SKM-1 treated with dmso at 0.1 percent for 144 hours (cell line): ENCODE results near the gene NAA38.
"Not testable (repeated sequence)": the region's sequence is repeated elsewhere in the genome, so short reads cannot be mapped to it uniquely, and the experiment has no call there.

Experiments
- DNase-seq: peaks from one replicate; lab custom pipeline; 2025; ENCODE audit not compliant: unreplicated experiment; lab: John Stamatoyannopoulos, UW

Gene NAA38

GRCh38 chr17:7825206-7825990 is 32.0 kb downstream of the NAA38 start:
- DNase-seq, result no peak

- no peak for DNase-seq
These were observed 33.1 kb downstream of the NAA38 start for GRCh38 chr17:7824021-7824924.

- DNase-seq, result no peak
These were observed 33.8 kb downstream of the NAA38 start for GRCh38 chr17:7823581-7824001.

GRCh38 chr17:7822126-7822525 is 35.2 kb downstream of the NAA38 start:
- DNase-seq, result no peak

GRCh38 chr17:7820231-7820630 is 37.1 kb downstream of the NAA38 start:
- no peak for DNase-seq

GRCh38 chr17:7818746-7819645 is 38.4 kb downstream of the NAA38 start:
- no peak for DNase-seq

- no peak for DNase-seq
These were observed 39.3 kb downstream of the NAA38 start for GRCh38 chr17:7818026-7818425.

GRCh38 chr17:7817643-7817964 is 39.8 kb downstream of the NAA38 start:
- DNase-seq, result no peak

GRCh38 chr17:7816926-7817642 is 40.3 kb downstream of the NAA38 start:
- DNase-seq, result no peak

GRCh38 chr17:7814969-7815368 is 42.4 kb downstream of the NAA38 start:
- DNase-seq, result no peak

GRCh38 chr17:7811251-7811650 is 46.1 kb downstream of the NAA38 start:
- DNase-seq, result no peak

GRCh38 chr17:7809791-7810343 is 47.5 kb downstream of the NAA38 start:
- DNase-seq, result not testable (repeated sequence)

- DNase-seq, result no peak
These were observed 48.1 kb downstream of the NAA38 start for GRCh38 chr17:7809086-7809790.

GRCh38 chr17:7807206-7807605 is 50.2 kb downstream of the NAA38 start:
- no peak for DNase-seq
